ENCODE results near the gene KLC1. TPM values are rescaled to one million over a fixed set of nuclear protein-coding genes. Genes with fewer than 3 reads are reported as not detected.

KLC1 gene
- total RNA-seq, 2 donors from 2014 or later: 168 to 287 TPM

DNA sequence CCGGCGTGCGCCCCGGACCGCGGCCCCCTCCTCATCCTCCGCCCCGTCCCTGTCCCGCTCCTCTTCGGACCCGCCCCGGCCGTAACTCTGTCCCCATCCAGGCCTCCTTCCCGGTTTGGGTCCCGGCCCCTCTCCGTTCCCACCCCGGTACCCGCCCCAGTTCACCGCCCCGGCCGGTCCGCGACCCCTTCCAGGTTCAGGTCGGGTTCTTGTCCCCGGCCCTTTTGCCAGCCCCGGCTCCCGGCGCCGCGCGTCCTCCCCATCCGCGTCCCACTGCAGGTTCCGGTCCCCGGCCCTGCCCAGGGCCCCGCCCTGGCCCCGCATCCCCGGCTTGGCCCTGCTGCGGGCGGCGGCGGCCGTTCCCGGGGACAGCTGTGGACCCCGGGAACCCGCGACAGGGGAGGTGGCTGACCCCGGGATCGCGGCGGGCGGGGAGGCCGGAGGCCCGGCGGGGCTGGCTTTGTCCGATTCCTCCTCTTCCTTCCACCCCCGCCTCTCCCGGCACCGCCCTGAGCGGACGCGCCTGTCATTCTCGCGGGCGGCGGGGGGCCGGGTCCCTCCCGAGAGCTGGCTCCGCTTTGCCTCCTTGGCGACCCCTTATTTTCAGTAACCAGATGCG, 601 bp downstream of the KLC1 start:
- Histone ChIP-seq H3K27ac (peak overlapping the region; percentile 93 to 98), H3K4me3 (peak overlapping the region; percentile 98 to 99), H3K9me3 (no peaks in the 10 kb centered on the region), H3K4me1 (replicated peaks) (peaks cover 11% of the 10 kb centered on the region), H3K36me3 (no peaks in the 10 kb centered on the region), H3K27me3 (replicated peaks; ENCODE audit: insufficient read depth) (no peaks in the 10 kb centered on the region)
- DNase-seq (ENCODE audit: low spot score): peak; percentile 28
- WGBS: under 1% methylated on average over 58 of the region's 71 CpGs
- intact Hi-C loops (cut with DNase I): no loop called here
- TF ChIP-seq POLR2A (IDR thresholded peaks at IDR 0.05): peak; percentile 26
- TF ChIP-seq CTCF (IDR thresholded peaks at IDR 0.05): peak in 1 of 4 experiments; percentile 3
- no peak for TF ChIP-seq POLR2AphosphoS5 (IDR thresholded peaks at IDR 0.05)

- H3K27me3 ChIP-seq (replicated peaks; ENCODE audit: insufficient read depth): no peaks in the 10 kb centered on the region
- H3K4me3 ChIP-seq: peak overlapping the region; percentile 98 to 99
- H3K9me3 ChIP-seq: no peaks in the 10 kb centered on the region
- WGBS: 18% methylated on average over 5 of the region's 5 CpGs
- no peak for TF ChIP-seq POLR2AphosphoS5 (IDR thresholded peaks at IDR 0.05)
- no peak for TF ChIP-seq POLR2A (IDR thresholded peaks at IDR 0.05)
- TF ChIP-seq CTCF (IDR thresholded peaks at IDR 0.05): no peak
- DNase-seq (ENCODE audit: low spot score): no peak
- peaks cover 11% of the 10 kb centered on the region for H3K4me1 ChIP-seq (replicated peaks)
- peak overlapping the region in 1 of 2 donors; percentile 98 for H3K27ac ChIP-seq
- no peaks in the 10 kb centered on the region for H3K36me3 ChIP-seq
- intact Hi-C loops (cut with DNase I): no loop called here
These were observed 1.5 kb downstream of the KLC1 start for GRCh38 chr14:103630364-103631108.

DNA sequence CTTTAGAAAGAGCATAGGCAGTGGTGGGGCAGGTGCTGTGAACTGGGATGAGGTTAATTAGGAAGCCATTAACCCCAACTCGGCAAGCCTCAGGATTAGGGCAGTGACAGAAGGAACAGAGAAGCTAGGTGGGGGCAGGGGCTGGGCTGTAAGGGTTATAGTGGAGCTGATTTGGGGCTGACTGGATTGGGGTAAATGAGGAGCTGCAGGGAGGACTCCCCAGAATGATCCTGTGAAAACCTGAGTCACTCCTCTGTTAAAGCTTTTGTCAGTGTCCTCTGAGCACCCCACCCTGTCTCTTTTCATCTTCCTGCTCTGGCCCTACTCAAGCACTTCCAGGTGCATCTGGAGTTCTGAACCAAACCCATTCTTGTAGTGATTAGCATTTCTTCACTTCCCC, 4.4 kb downstream of the KLC1 start:
- Histone ChIP-seq H3K4me1 (replicated peaks) (peaks cover 9% of the 10 kb centered on the region), H3K27ac (no peak overlapping the region), H3K36me3 (no peaks in the 10 kb centered on the region), H3K9me3 (no peaks in the 10 kb centered on the region), H3K27me3 (replicated peaks; ENCODE audit: insufficient read depth) (no peaks in the 10 kb centered on the region), H3K4me3 (no peak overlapping the region)
- no peak for DNase-seq (ENCODE audit: low spot score)
- TF ChIP-seq POLR2AphosphoS5 (IDR thresholded peaks at IDR 0.05) (no peak), POLR2A (IDR thresholded peaks at IDR 0.05) (no peak), CTCF (IDR thresholded peaks at IDR 0.05) (no peak)
- intact Hi-C loops (cut with DNase I): no loop called here
- 37% methylated on average over 1 of the region's 1 CpG for WGBS

DNA sequence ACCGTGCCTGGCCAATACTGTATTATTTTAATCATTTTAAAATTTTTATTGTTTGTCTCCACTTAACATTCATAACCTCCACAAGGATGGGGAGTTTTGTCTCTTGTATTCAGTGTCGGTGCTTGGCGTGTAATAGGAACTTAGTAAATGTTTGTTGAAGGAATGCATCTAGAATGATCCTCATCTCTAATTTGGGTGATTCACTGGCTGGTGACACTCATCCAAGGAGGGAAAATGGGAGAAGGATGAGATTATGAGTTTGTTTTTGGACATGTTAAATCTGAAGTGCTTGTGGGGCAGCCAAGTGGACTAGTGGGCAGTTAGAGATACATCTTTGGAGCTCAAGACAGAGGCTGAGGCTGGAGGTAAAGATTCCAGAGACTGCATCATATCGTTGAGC, 5.1 kb downstream of the KLC1 start:
- H3K9me3 ChIP-seq: no peaks in the 10 kb centered on the region
- intact Hi-C loops (cut with DNase I): no loop called here
- H3K36me3 ChIP-seq: no peaks in the 10 kb centered on the region
- no peak for DNase-seq (ENCODE audit: low spot score)
- 64% methylated on average over 4 of the region's 4 CpGs for WGBS
- H3K4me3 ChIP-seq: no peak overlapping the region
- H3K27me3 ChIP-seq (replicated peaks; ENCODE audit: insufficient read depth): no peaks in the 10 kb centered on the region
- H3K4me1 ChIP-seq (replicated peaks): peaks cover 7% of the 10 kb centered on the region
- no peak overlapping the region for H3K27ac ChIP-seq
- TF ChIP-seq POLR2AphosphoS5 (IDR thresholded peaks at IDR 0.05) (no peak), CTCF (IDR thresholded peaks at IDR 0.05) (no peak), POLR2A (IDR thresholded peaks at IDR 0.05) (no peak)

- TF ChIP-seq POLR2A (IDR thresholded peaks at IDR 0.05) (no peak), CTCF (IDR thresholded peaks at IDR 0.05) (no peak), POLR2AphosphoS5 (IDR thresholded peaks at IDR 0.05) (no peak)
- H3K4me1 ChIP-seq (replicated peaks): no peaks in the 10 kb centered on the region
- no peak overlapping the region for H3K4me3 ChIP-seq
- intact Hi-C loops (cut with DNase I): no loop called here
- DNase-seq (ENCODE audit: low spot score): no peak
- WGBS: 90% methylated on average over 3 of the region's 3 CpGs
- no peak overlapping the region for H3K27ac ChIP-seq
- H3K27me3 ChIP-seq (replicated peaks; ENCODE audit: insufficient read depth): no peaks in the 10 kb centered on the region
- no peaks in the 10 kb centered on the region for H3K36me3 ChIP-seq
- no peaks in the 10 kb centered on the region for H3K9me3 ChIP-seq
These were observed 9.6 kb downstream of the KLC1 start for GRCh38 chr14:103638594-103638993.
